HCT116 (cell line): ENCODE results near the gene VRK3.

Experiments used
- CEBPB ChIP-seq: IDR thresholded peaks from 2 replicates; pipeline ENCODE4 v1.6.1; 2012; ENCODE audit warnings: low read depth
- ELF1 ChIP-seq: IDR thresholded peaks from 2 replicates; pipeline ENCODE4 v1.6.1; 2012; ENCODE audit warnings: low read depth, borderline replicate concordance
- EZH2 ChIP-seq: fragments of 200-600 bp; sonication (generic); IDR thresholded peaks from 2 replicates; pipeline ENCODE4 v1.6.1; 2017; ENCODE audit warnings: antibody characterized with exemption, mixed run types
- MAX ChIP-seq: IDR thresholded peaks from 2 replicates; pipeline ENCODE4 v1.6.1; 2012
- RAD21 ChIP-seq: IDR thresholded peaks from 2 replicates; pipeline ENCODE4 v1.6.1; 2012; ENCODE audit warnings: low read depth, mild to moderate bottlenecking
- REST ChIP-seq: IDR thresholded peaks from 2 replicates; pipeline ENCODE4 v1.6.1; 2012; ENCODE audit warnings: low read depth
- YY1 ChIP-seq: IDR thresholded peaks from 2 replicates; pipeline ENCODE4 v1.6.1; 2011; ENCODE audit warnings: low read length, low read depth, moderate library complexity, mild to moderate bottlenecking; ENCODE audit not compliant: insufficient replicate concordance; ENCODE audit errors: extremely low read depth
- ZFX ChIP-seq: fragments of 450-650 bp; IDR thresholded peaks from 2 replicates; pipeline ENCODE4 v1.6.1; 2017

- TF ChIP-seq MAX (no peak), REST (no peak), CEBPB (no peak), RAD21 (no peak), ELF1 (no peak), ZFX (no peak), EZH2 (no peak), YY1 (no peak)
These were observed 18.8 kb upstream of the VRK3 start for GRCh38 chr19:50043967-50044366.
